ENCODE measurements around the gene SNX3.

Gene SNX3

GRCh38 chr6:108236791-108237190 lies 24.0 kb downstream of the SNX3 start:
- H3K4me3 ChIP-seq (ENCODE audit: low read length) = no peak overlapping the region
- no peak overlapping the region for H3K27ac ChIP-seq (ENCODE audit: low read length)
- H3K4me1 ChIP-seq (ENCODE audit: control insufficient read depth, low read depth, low read length) = no peaks in the 10 kb centered on the region
- H3K36me3 ChIP-seq (ENCODE audit: control insufficient read depth, low read depth, low read length) = no peaks in the 10 kb centered on the region
- no peaks in the 10 kb centered on the region for H3K27me3 ChIP-seq (ENCODE audit: control insufficient read depth, insufficient read depth, low read length)
- H3K9me3 ChIP-seq (ENCODE audit: control insufficient read depth, low read depth, low read length) = no peaks in the 10 kb centered on the region
- H3K9ac ChIP-seq (ENCODE audit: low read length) = no peak overlapping the region

GRCh38 chr6:108235127-108235526 lies 25.7 kb downstream of the SNX3 start:
- Histone ChIP-seq H3K4me3 (ENCODE audit: low read length) (no peak overlapping the region), H3K4me1 (ENCODE audit: control insufficient read depth, low read depth, low read length) (no peaks in the 10 kb centered on the region), H3K9me3 (ENCODE audit: control insufficient read depth, low read depth, low read length) (no peaks in the 10 kb centered on the region), H3K36me3 (ENCODE audit: control insufficient read depth, low read depth, low read length) (no peaks in the 10 kb centered on the region), H3K27ac (ENCODE audit: low read length) (no peak overlapping the region), H3K27me3 (ENCODE audit: control insufficient read depth, insufficient read depth, low read length) (no peaks in the 10 kb centered on the region), H3K9ac (ENCODE audit: low read length) (no peak overlapping the region)

- Histone ChIP-seq H3K27ac (ENCODE audit: low read length) (no peak overlapping the region), H3K4me1 (ENCODE audit: control insufficient read depth, low read depth, low read length) (peaks cover 19% of the 10 kb centered on the region), H3K9ac (ENCODE audit: low read length) (no peak overlapping the region), H3K36me3 (ENCODE audit: control insufficient read depth, low read depth, low read length) (no peaks in the 10 kb centered on the region), H3K4me3 (ENCODE audit: low read length) (no peak overlapping the region), H3K9me3 (ENCODE audit: control insufficient read depth, low read depth, low read length) (no peaks in the 10 kb centered on the region), H3K27me3 (ENCODE audit: control insufficient read depth, insufficient read depth, low read length) (no peaks in the 10 kb centered on the region)
Measured at GRCh38 chr6:108228416-108228815, 32.4 kb downstream of the SNX3 start.

- no peak overlapping the region for H3K4me3 ChIP-seq (ENCODE audit: low read length)
- no peak overlapping the region for H3K27ac ChIP-seq (ENCODE audit: low read length)
- no peaks in the 10 kb centered on the region for H3K36me3 ChIP-seq (ENCODE audit: control insufficient read depth, low read depth, low read length)
- peaks cover 19% of the 10 kb centered on the region for H3K4me1 ChIP-seq (ENCODE audit: control insufficient read depth, low read depth, low read length)
- H3K27me3 ChIP-seq (ENCODE audit: control insufficient read depth, insufficient read depth, low read length) = no peaks in the 10 kb centered on the region
- H3K9ac ChIP-seq (ENCODE audit: low read length) = no peak overlapping the region
- H3K9me3 ChIP-seq (ENCODE audit: control insufficient read depth, low read depth, low read length) = no peaks in the 10 kb centered on the region
Measured at GRCh38 chr6:108227290-108227689, 33.5 kb downstream of the SNX3 start.

- H3K4me1 ChIP-seq (ENCODE audit: control insufficient read depth, low read depth, low read length) = peaks cover 15% of the 10 kb centered on the region
- no peak overlapping the region for H3K9ac ChIP-seq (ENCODE audit: low read length)
- no peak overlapping the region for H3K27ac ChIP-seq (ENCODE audit: low read length)
- H3K27me3 ChIP-seq (ENCODE audit: control insufficient read depth, insufficient read depth, low read length) = no peaks in the 10 kb centered on the region
- no peaks in the 10 kb centered on the region for H3K36me3 ChIP-seq (ENCODE audit: control insufficient read depth, low read depth, low read length)
- H3K4me3 ChIP-seq (ENCODE audit: low read length) = no peak overlapping the region
- H3K9me3 ChIP-seq (ENCODE audit: control insufficient read depth, low read depth, low read length) = no peaks in the 10 kb centered on the region
Measured at GRCh38 chr6:108222504-108222903, 38.3 kb downstream of the SNX3 start.

- no peaks in the 10 kb centered on the region for H3K36me3 ChIP-seq (ENCODE audit: control insufficient read depth, low read depth, low read length)
- no peaks in the 10 kb centered on the region for H3K27me3 ChIP-seq (ENCODE audit: control insufficient read depth, insufficient read depth, low read length)
- H3K27ac ChIP-seq (ENCODE audit: low read length) = no peak overlapping the region
- no peak overlapping the region for H3K4me3 ChIP-seq (ENCODE audit: low read length)
- H3K9ac ChIP-seq (ENCODE audit: low read length) = no peak overlapping the region
- H3K9me3 ChIP-seq (ENCODE audit: control insufficient read depth, low read depth, low read length) = no peaks in the 10 kb centered on the region
- H3K4me1 ChIP-seq (ENCODE audit: control insufficient read depth, low read depth, low read length) = peaks cover 10% of the 10 kb centered on the region
Measured at GRCh38 chr6:108222064-108222463, 38.8 kb downstream of the SNX3 start.

GRCh38 chr6:108211671-108212070 lies 49.2 kb downstream of the SNX3 start:
- H3K9ac ChIP-seq (ENCODE audit: low read length) = no peak overlapping the region
- no peak overlapping the region for H3K4me3 ChIP-seq (ENCODE audit: low read length)
- no peaks in the 10 kb centered on the region for H3K27me3 ChIP-seq (ENCODE audit: control insufficient read depth, insufficient read depth, low read length)
- H3K36me3 ChIP-seq (ENCODE audit: control insufficient read depth, low read depth, low read length) = no peaks in the 10 kb centered on the region
- no peaks in the 10 kb centered on the region for H3K4me1 ChIP-seq (ENCODE audit: control insufficient read depth, low read depth, low read length)
- no peaks in the 10 kb centered on the region for H3K9me3 ChIP-seq (ENCODE audit: control insufficient read depth, low read depth, low read length)
- H3K27ac ChIP-seq (ENCODE audit: low read length) = no peak overlapping the region

GRCh38 chr6:108210556-108210955 lies 50.3 kb downstream of the SNX3 start:
- H3K27ac ChIP-seq (ENCODE audit: low read length) = no peak overlapping the region

GRCh38 chr6:108209738-108210137 lies 51.1 kb downstream of the SNX3 start:
- H3K4me3 ChIP-seq (ENCODE audit: low read length) = no peak overlapping the region
- no peaks in the 10 kb centered on the region for H3K36me3 ChIP-seq (ENCODE audit: control insufficient read depth, low read depth, low read length)

More at GRCh38 chr6:108210556-108210955, 50.3 kb downstream of the SNX3 start:
- Histone ChIP-seq H3K36me3 (ENCODE audit: control insufficient read depth, low read depth, low read length) (no peaks in the 10 kb centered on the region), H3K4me3 (ENCODE audit: low read length) (no peak overlapping the region), H3K9ac (ENCODE audit: low read length) (no peak overlapping the region), H3K27me3 (ENCODE audit: control insufficient read depth, insufficient read depth, low read length) (no peaks in the 10 kb centered on the region), H3K9me3 (ENCODE audit: control insufficient read depth, low read depth, low read length) (no peaks in the 10 kb centered on the region), H3K4me1 (ENCODE audit: control insufficient read depth, low read depth, low read length) (no peaks in the 10 kb centered on the region)

GRCh38 chr6:108207013-108207412 lies 53.8 kb downstream of the SNX3 start:
- Histone ChIP-seq H3K36me3 (ENCODE audit: control insufficient read depth, low read depth, low read length) (no peaks in the 10 kb centered on the region), H3K4me1 (ENCODE audit: control insufficient read depth, low read depth, low read length) (no peaks in the 10 kb centered on the region), H3K27me3 (ENCODE audit: control insufficient read depth, insufficient read depth, low read length) (no peaks in the 10 kb centered on the region), H3K9me3 (ENCODE audit: control insufficient read depth, low read depth, low read length) (no peaks in the 10 kb centered on the region), H3K27ac (ENCODE audit: low read length) (no peak overlapping the region), H3K9ac (ENCODE audit: low read length) (no peak overlapping the region), H3K4me3 (ENCODE audit: low read length) (no peak overlapping the region)

More at GRCh38 chr6:108209738-108210137, 51.1 kb downstream of the SNX3 start:
- H3K4me1 ChIP-seq (ENCODE audit: control insufficient read depth, low read depth, low read length) = no peaks in the 10 kb centered on the region
- H3K27me3 ChIP-seq (ENCODE audit: control insufficient read depth, insufficient read depth, low read length) = no peaks in the 10 kb centered on the region
- no peak overlapping the region for H3K9ac ChIP-seq (ENCODE audit: low read length)
- no peak overlapping the region for H3K27ac ChIP-seq (ENCODE audit: low read length)
- H3K9me3 ChIP-seq (ENCODE audit: control insufficient read depth, low read depth, low read length) = no peaks in the 10 kb centered on the region

- no peaks in the 10 kb centered on the region for H3K9me3 ChIP-seq (ENCODE audit: control insufficient read depth, low read depth, low read length)
- no peaks in the 10 kb centered on the region for H3K4me1 ChIP-seq (ENCODE audit: control insufficient read depth, low read depth, low read length)
- H3K27ac ChIP-seq (ENCODE audit: low read length) = no peak overlapping the region
- no peak overlapping the region for H3K4me3 ChIP-seq (ENCODE audit: low read length)
- H3K27me3 ChIP-seq (ENCODE audit: control insufficient read depth, insufficient read depth, low read length) = no peaks in the 10 kb centered on the region
- no peak overlapping the region for H3K9ac ChIP-seq (ENCODE audit: low read length)
- H3K36me3 ChIP-seq (ENCODE audit: control insufficient read depth, low read depth, low read length) = no peaks in the 10 kb centered on the region
Measured at GRCh38 chr6:108203189-108204112, 57.4 kb downstream of the SNX3 start.

- H3K9me3 ChIP-seq (ENCODE audit: control insufficient read depth, low read depth, low read length) = no peaks in the 10 kb centered on the region
- no peak overlapping the region for H3K4me3 ChIP-seq (ENCODE audit: low read length)
- no peaks in the 10 kb centered on the region for H3K27me3 ChIP-seq (ENCODE audit: control insufficient read depth, insufficient read depth, low read length)
- H3K9ac ChIP-seq (ENCODE audit: low read length) = no peak overlapping the region
- H3K4me1 ChIP-seq (ENCODE audit: control insufficient read depth, low read depth, low read length) = no peaks in the 10 kb centered on the region
- no peaks in the 10 kb centered on the region for H3K36me3 ChIP-seq (ENCODE audit: control insufficient read depth, low read depth, low read length)
- no peak overlapping the region for H3K27ac ChIP-seq (ENCODE audit: low read length)
Measured at GRCh38 chr6:108200631-108201030, 60.2 kb downstream of the SNX3 start.

Measured in iPS-18a (cell line).